K562 (cell line): ENCODE data around the gene SPEM1. TPM values are rescaled to one million over a fixed set of nuclear protein-coding genes. Genes with fewer than 3 reads are reported as not detected.

Source experiments
- ATAC-seq: fragments of 200-7000 bp; cut with Tn5 transposase; 3 replicates; pipeline ENCODE4 v1.9.1; 2020; ENCODE audit warnings: moderate library complexity
- BruUV-seq: library from RNA; stranded (reverse); fragments of 400-500 nt; replicated peaks from 2 replicates; lab custom pipeline; 2021; lab: Mats Ljungman, UMichigan
- CTCF ChIA-PET: fragments of 300-600 bp; formaldehyde crosslinking; extraction: SDS; loops from one replicate; lab custom pipeline; 2021; ENCODE audit warnings: low intra/inter-chr PET ratio; lab: Yijun Ruan, JAX
- POLR2A ChIA-PET: fragments of 300-600, 350-650 bp; sonication (Branson Sonifier 250); formaldehyde crosslinking; extraction: SDS; loops from one replicate; lab custom pipeline; 2021; ENCODE audit warnings: antibody characterized with exemption, inconsistent platforms; lab: Yijun Ruan, JAX
- DNase-seq, 4 experiments: peaks; one replicate each; pipeline versions ENCODE4 v3.0.0 to v3.0.0-alpha.2; 2011 to 2018; ENCODE audit warnings: low spot score in 3 of 4, mixed read lengths in 3 of 4; ENCODE audit errors: extremely low read depth in 1 of 4
- FAIRE-seq: peaks from 2 replicates; lab custom pipeline; 2011; peaks lifted over from hg19 to GRCh38; lab: Jason Lieb, UNC
- H2AFZ ChIP-seq: 2 replicates; pipeline ENCODE4 v1.6.0; 2011; ENCODE audit warnings: low read depth, low read length, control low read depth, inconsistent platforms
- H3K27ac ChIP-seq: fragments of 200-600 bp; 3 replicates; pipeline ENCODE4 v1.8.0; 2011; ENCODE audit warnings: low read depth, mild to moderate bottlenecking, control low read depth, inconsistent platforms, low read length, moderate library complexity, mixed read lengths; ENCODE audit errors: extremely low read depth
- H3K27me3 ChIP-seq, 2 experiments: fragments of 300-600 bp in 1 of 2; 2 replicates in 1 of 2; 3 replicates in 1 of 2; pipeline versions ENCODE4 v1.6.0 to v1.8.0; 2011; ENCODE audit warnings: inconsistent platforms in 2 of 2, low read length in 2 of 2, mild to moderate bottlenecking in 1 of 2, mixed read lengths in 1 of 2, moderate library complexity in 1 of 2; ENCODE audit not compliant: control insufficient read depth in 2 of 2, insufficient read depth in 2 of 2
- H3K36me3 ChIP-seq: fragments of 300-600 bp; 3 replicates; pipeline ENCODE4 v1.8.0; 2011; ENCODE audit warnings: mild to moderate bottlenecking, low read length, inconsistent platforms; ENCODE audit not compliant: control insufficient read depth, insufficient read depth
- H3K4me1 ChIP-seq, 2 experiments: fragments of 200-600 bp in 1 of 2; replicated peaks in 1 of 2; 2 replicates in 1 of 2; 3 replicates in 1 of 2; pipeline versions ENCODE4 v1.5.1 to v1.8.0; 2011; ENCODE audit warnings: inconsistent platforms in 2 of 2, low read length in 2 of 2, mild to moderate bottlenecking in 1 of 2, mixed read lengths in 1 of 2, moderate library complexity in 1 of 2; ENCODE audit not compliant: control insufficient read depth in 2 of 2, insufficient read depth in 2 of 2
- H3K4me2 ChIP-seq: 2 replicates; pipeline ENCODE4 v1.6.1; 2011; ENCODE audit warnings: low read length, control low read depth, inconsistent platforms, mixed read lengths; ENCODE audit not compliant: insufficient read depth
- H3K4me3 ChIP-seq: fragments of 200-600 bp; sonication (generic), shearing (Covaris generic); 2 replicates; pipeline ENCODE4 v1.5.1; 2016; ENCODE audit warnings: control low read depth, inconsistent platforms
- H3K79me2 ChIP-seq: fragments of 200-600 bp; 3 replicates; pipeline ENCODE4 v1.8.0; 2011; ENCODE audit warnings: low read length, inconsistent platforms; ENCODE audit not compliant: control insufficient read depth, insufficient read depth
- H3K9ac ChIP-seq, 2 experiments: 2 replicates each; pipeline versions ENCODE4 v1.6.0 to v1.6.1; 2011; ENCODE audit warnings: low read depth in 2 of 2, low read length in 2 of 2, control low read depth in 1 of 2, inconsistent platforms in 1 of 2, mild to moderate bottlenecking in 1 of 2, mixed read lengths in 1 of 2; ENCODE audit not compliant: insufficient read depth in 1 of 2
- H3K9me1 ChIP-seq: one replicate; pipeline ENCODE4 v1.6.0; 2011; ENCODE audit warnings: inconsistent platforms, mild to moderate bottlenecking, low read length, moderate library complexity; ENCODE audit not compliant: control insufficient read depth, insufficient read depth
- H3K9me3 ChIP-seq: replicated peaks from 2 replicates; pipeline ENCODE4 v1.5.1; 2011; ENCODE audit warnings: low read depth, low read length, inconsistent platforms; ENCODE audit not compliant: control insufficient read depth, insufficient read depth
- H4K20me1 ChIP-seq: replicated peaks from 2 replicates; pipeline ENCODE4 v1.6.1; 2011; ENCODE audit warnings: low read length, inconsistent platforms, mixed read lengths; ENCODE audit not compliant: control insufficient read depth, insufficient read depth
- DACH1 ChIP-seq: fragments of 450-650 bp; IDR thresholded peaks from 2 replicates; pipeline ENCODE4 v1.6.1; 2018; ENCODE audit not compliant: partially characterized antibody
- FOS ChIP-seq: IDR thresholded peaks from 3 replicates; pipeline ENCODE4 v1.6.1; 2011; ENCODE audit not compliant: insufficient read length; ENCODE audit errors: extremely low read depth
- HNRNPLL ChIP-seq: fragments of 200-400 bp; formaldehyde crosslinking; IDR thresholded peaks from 2 replicates; pipeline ENCODE4 v1.6.1; 2017; ENCODE audit warnings: low read length, low read depth, mild to moderate bottlenecking; ENCODE audit not compliant: poor library complexity, severe bottlenecking
- MBD2 ChIP-seq: sonication (generic); IDR thresholded peaks from 2 replicates; pipeline ENCODE4 v1.6.1; 2016; ENCODE audit warnings: low read depth, borderline replicate concordance
- WGBS: fragments of 100-300 bp; shearing (Covaris generic); methylation state at CpG from one replicate; pipeline ENCODE4 v1.1.6; 2016; ENCODE audit warnings: low coverage, mixed read lengths; ENCODE audit not compliant: insufficient coverage; ENCODE audit errors: missing lambda C conversion rate; 5-methylcytosine and 5-hydroxymethylcytosine counted together
- in situ Hi-C: fragments of 300-500 bp; cut with MboI; formaldehyde crosslinking; loops from 4 replicates; pipeline ENCODE4 v1.15.0; 2018; ENCODE audit warnings: inconsistent platforms, mixed read lengths
- intact Hi-C: fragments of 100-400 bp; cut with micrococcal nuclease; formaldehyde crosslinking; loops from 2 replicates; pipeline ENCODE4 v1.14.2; 2022
- polyA plus RNA-seq, 8 experiments: library from polyadenylated mRNA; depleted of rRNA in 4 of 8; stranded (reverse) in 5 of 8; unstranded in 3 of 8; fragments of >200 nt; fragmentation: Nextera tagmentation in 2 of 8; fragmentation: Illumina TruSeq in 1 of 8; extraction: Ambion mirVana in 2 of 8; extraction: Trizol in 1 of 8; gene quantifications; 2 replicates each; pipeline versions ENCODE4 v1.2.1 to v1.2.3, GENCODE V29; 2011 to 2014; ENCODE audit warnings: inconsistent platforms in 1 of 8, missing spikeins in 1 of 8
- total RNA-seq, 7 experiments: library from RNA; depleted of rRNA in 6 of 7; stranded (reverse); fragments of >200 nt in 6 of 7; fragmentation: Illumina TruSeq in 2 of 7; extraction: Trizol in 2 of 7; gene quantifications; 2 replicates each; pipeline versions ENCODE4 v1.2.1 to v1.2.3, GENCODE V29; 2011 to 2021; ENCODE audit warnings: low replicate concordance in 1 of 7

The SPEM1 gene
- total and polyA plus RNA-seq, 9 of the 15 experiments (the other 6 are each of a cell fraction or from before 2014, with no cell fraction given) = not detected

DNA sequence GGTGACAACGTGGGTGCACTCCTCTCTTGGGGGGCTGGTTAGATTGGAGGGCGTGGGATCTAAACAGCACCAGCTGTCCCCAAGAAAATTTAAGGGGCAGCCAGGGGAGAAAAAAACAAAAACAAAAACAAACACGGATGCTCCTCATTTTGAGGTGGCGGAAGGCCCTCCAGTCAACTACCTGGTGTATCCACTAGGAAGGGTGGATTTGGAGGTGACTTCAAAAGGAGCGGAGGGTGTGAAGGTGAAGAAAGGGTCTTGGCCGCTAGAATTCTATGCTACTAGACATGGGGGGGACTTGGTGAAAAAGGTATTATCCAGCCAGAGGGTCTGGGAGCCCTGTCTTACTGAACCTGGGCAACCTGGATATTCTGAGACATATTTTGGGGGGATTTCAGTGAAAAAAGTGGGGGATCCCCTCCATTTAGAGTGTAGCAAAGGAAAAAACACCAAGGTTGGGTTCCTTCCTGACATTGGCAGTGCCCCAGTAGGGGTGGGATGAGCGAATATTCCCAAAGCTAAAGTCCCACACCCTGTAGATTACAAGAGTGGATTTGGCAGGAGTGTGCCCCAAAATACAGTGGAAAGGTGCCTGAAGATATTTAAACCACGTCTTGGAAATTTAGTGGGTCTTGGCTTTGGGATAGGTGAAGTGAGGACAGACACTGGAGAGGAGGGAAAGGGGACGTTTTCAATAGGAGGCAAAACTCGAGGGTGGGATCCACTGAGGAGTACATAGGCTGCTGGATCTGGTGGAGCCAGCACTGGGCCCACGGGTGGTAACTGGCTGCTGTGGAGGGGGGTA, 18.7 kb downstream of the SPEM1 start:
- ChIA-PET POLR2A (interaction anchor here (1.0 to 4.2 kb wide), 3 partner anchors 15 to 85 kb away, joined by 3 to 21 read pairs (median 3); partner anchors contain the start of gene POLR2A), CTCF (no interaction called here)
- WGBS = 64% methylated on average over 9 of the region's 11 CpGs
- Histone ChIP-seq H3K9ac (peak overlapping the region; percentile 68 to 92; a peak in 3 of 4 replicates), H3K4me1 (peaks cover 20 to 69% of the 10 kb centered on the region in 2 experiments; a peak in 4 of 5 replicates), H3K4me2 (peak overlapping the region; percentile 76), H3K9me3 (no peaks in the 10 kb centered on the region), H3K4me3 (peak overlapping the region; percentile 52), H2AFZ (peak overlapping the region; percentile 89), H3K79me2 (peaks cover 7% of the 10 kb centered on the region; the same call in 2 of the 3 replicates), H4K20me1 (no peaks in the 10 kb centered on the region), H3K9me1 (peaks cover 3% of the 10 kb centered on the region), H3K27ac (no peak overlapping the region), H3K27me3 (no peaks in the 10 kb centered on the region), H3K36me3 (no peaks in the 10 kb centered on the region)
- intact Hi-C loops = loop anchor here (5.0 kb wide), 2 partner anchors 37 to 43 kb away; partner anchors contain the start of genes POLR2A, SLC35G6 and TMEM256
- DNase-seq (no peak), FAIRE-seq (no peak), ATAC-seq (no peak)
- in situ Hi-C loops = no loop called here
- TF ChIP-seq DACH1 (no peak), MBD2 (no peak), FOS (no peak), HNRNPLL (no peak)
- TSS peak; percentile 23 for BruUV-seq
